Epithelial cell of umbilical artery (primary cell): ENCODE measurements around the gene SLC30A2. TPM values are rescaled to one million over a fixed set of nuclear protein-coding genes. Genes with fewer than 3 reads are reported as not detected.

Source experiments
- total RNA-seq: library from RNA; depleted of rRNA; stranded (reverse); fragments of >200 nt; gene quantifications from 2 replicates; pipeline ENCODE4 v1.2.3, GENCODE V29; 2014

SLC30A2 gene, protein sequence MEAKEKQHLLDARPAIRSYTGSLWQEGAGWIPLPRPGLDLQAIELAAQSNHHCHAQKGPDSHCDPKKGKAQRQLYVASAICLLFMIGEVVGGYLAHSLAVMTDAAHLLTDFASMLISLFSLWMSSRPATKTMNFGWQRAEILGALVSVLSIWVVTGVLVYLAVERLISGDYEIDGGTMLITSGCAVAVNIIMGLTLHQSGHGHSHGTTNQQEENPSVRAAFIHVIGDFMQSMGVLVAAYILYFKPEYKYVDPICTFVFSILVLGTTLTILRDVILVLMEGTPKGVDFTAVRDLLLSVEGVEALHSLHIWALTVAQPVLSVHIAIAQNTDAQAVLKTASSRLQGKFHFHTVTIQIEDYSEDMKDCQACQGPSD
- not detected in 2 replicates for total RNA-seq

DNA sequence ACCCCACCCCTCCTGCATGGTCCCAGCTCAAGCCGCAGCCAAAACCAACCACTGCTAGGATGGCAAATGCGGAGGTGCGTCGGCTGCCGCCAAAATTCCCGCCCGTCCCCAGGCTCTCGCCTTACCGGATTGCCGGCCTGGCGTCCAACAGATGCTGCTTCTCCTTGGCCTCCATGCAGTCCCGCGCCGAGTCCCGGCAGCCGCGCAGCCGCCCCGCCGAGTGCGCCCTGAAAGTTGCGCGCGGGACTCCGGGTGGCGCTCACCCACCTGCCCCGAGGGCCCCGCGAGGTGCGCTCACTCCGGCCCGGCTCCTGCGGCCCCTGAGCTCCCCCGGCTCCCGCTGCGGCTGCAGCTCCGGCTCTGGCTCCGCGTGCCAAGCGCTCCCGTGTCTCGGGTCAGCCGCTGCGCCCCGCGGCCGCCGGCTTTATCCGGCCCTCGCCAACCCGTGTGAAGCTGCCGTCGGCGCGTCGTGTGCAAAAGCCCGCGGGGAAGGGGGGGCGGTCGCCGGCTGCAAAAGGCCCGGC lies at the start of gene SLC30A2:
SLC30A2 (minus strand) TSS at position 397 of the 524 bp plus-strand sequence; CDS start at position 175, 222 bp downstream.

DNA sequence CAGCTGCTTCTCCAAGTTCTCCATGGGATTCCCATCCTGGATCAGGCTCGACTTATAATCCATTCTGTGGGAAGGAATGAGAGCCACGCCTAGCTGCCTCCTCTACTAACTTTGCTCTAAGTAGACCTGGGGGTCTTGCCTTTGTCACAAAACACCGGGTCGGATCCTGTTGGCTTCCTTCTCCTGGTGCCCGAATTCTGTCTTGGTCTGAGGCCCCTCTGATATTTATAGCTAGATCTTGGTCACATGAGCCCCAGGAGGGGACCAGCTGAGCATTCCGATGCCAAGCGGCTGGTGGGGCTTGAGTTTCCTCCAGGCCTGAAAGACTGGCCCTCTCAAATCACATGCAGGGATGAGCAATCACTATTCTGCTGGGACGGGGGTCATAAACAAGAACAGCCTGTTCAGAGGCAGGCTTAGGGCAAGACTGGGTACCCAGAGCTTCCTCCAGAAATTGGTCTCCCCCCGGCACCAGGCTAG lies 21.6 kb upstream of the SLC30A2 start, which contains the start of gene TRIM63:
TRIM63 (minus strand) TSS at position 199 of the 480 bp plus-strand sequence; CDS start at position 63, 136 bp downstream.

DNA sequence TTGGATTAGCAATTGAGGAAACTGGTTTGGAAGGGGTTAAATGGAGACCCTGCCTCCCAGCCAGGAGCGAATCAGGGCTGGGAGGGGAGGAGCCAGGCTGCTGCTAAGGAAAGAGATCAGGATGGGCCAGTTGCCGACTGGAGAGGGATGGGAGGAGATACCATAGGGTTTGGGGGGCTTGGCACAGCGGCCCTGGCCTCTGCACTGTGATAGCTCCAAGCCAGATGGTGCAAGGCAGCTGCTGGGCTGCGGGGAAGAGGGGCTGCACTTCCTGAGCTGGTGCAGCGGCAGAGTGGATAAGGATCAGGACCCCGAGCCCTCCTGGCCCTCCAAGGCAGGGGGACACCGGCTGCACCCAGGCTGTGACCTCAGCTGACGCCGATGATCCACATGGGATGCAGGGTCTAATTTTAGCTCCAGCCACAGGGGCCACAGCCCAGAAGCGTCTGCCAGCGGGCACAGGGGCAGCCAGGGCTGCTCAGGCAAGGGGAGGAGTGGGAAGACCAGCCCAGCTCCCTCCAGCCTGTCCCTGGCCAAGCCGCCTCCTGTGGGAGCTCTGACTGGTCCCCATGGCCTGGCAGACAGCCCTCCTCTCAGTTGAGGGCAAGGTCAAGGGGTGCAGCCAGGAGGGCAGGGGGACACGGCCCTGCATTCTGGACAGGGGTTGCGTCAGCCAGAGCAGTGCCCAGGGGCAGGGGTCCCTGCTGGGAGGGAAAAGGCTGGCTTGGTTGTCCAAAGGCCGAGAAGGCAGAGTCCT lies 24.1 kb downstream of the SLC30A2 start, which contains the start of gene EXTL1:
EXTL1 (plus strand) TSS at position 129 of the 757 bp plus-strand sequence. CDS start 872 bp downstream, outside the sequence.

DNA sequence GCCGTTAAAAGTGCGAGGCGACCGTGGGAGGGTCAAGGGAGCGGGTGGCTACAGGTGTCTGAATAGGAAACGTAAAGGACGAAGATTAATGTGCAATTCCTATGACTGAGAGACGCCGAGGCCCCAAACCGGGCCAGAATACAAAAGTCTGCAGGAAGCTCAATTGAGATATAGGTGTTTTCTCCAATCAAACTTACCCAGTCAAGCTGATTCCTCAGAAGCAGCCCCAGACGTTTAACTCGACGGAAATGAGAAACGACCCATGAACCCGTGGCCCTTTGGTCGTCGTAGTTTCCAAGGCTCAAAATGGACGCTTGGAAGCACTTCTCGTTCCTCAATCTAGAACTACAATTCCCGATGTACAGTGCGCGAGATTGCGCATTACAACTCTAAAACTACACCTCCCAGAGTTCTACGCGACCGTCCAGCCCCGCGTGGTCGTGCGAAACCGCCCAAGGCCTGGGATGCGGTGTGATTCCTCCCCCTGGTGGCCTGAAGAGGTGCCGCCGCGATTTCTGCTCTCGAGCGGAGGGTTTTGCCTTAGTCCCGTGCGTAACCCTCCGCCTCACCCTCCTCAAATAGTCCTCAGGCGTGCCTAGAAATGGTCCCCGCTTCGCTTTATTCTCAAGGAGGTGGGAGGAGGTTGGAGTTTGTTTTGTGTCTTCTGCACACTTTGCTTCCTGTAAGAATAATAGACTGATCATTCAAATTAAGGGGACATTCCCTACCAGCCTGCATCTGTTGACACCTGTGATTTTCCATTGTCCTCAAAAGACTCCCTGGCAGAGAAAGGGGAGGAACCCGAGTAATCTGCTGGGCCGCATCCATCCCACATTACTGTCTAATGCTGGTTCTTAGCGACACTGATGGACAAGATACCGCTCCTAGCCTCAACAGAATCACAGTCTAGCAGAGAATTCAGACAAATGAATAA lies 47.8 kb downstream of the SLC30A2 start, which contains the start of gene PAFAH2:
PAFAH2 (minus strand) TSS at position 236 of the 934 bp plus-strand sequence. CDS start 7,247 bp downstream, outside the sequence.

Other genes starting within 250 kb of the SLC30A2 start
- gene SELENON, start 245.9 kb downstream of the SLC30A2 start, total RNA-seq = 18.1 and 19.5 TPM in 2 replicates
- 28.3 and 28.7 TPM in 2 replicates for gene MTFR1L, start 226.2 kb downstream of the SLC30A2 start, total RNA-seq
- 4.5 and 5.5 TPM in 2 replicates for gene AUNIP, start 186.7 kb downstream of the SLC30A2 start, total RNA-seq
- 2.6 and 5.8 TPM in 2 replicates for gene PAQR7, start 170.4 kb downstream of the SLC30A2 start, total RNA-seq
- 167 and 239 TPM in 2 replicates for gene STMN1, start 139.7 kb downstream of the SLC30A2 start, total RNA-seq
- 5.8 and 7.0 TPM in 2 replicates for gene PAFAH2, start 48.1 kb downstream of the SLC30A2 start, total RNA-seq
- gene EXTL1, start 24.3 kb downstream of the SLC30A2 start, total RNA-seq = under 0.01 TPM in 1 of 2 replicates, not detected in the other
- gene TRIM63, start 21.5 kb upstream of the SLC30A2 start, total RNA-seq = not detected in 2 replicates
- gene PDIK1L, start 65.7 kb upstream of the SLC30A2 start, total RNA-seq = 4.5 and 7.4 TPM in 2 replicates
- 2.1 and 3.9 TPM in 2 replicates for gene FAM110D, start 113.0 kb upstream of the SLC30A2 start, total RNA-seq
- gene C1orf232, start 122.8 kb upstream of the SLC30A2 start, total RNA-seq = not detected in 2 replicates
- gene ZNF593, start 123.8 kb upstream of the SLC30A2 start, total RNA-seq = 19.9 and 36.4 TPM in 2 replicates
- gene ZNF593OS, start 125.7 kb upstream of the SLC30A2 start, total RNA-seq = not detected in 2 replicates
- 0.30 TPM in 1 of 2 replicates, not detected in the other for gene CNKSR1, start 131.4 kb upstream of the SLC30A2 start, total RNA-seq
- gene CATSPER4, start 144.5 kb upstream of the SLC30A2 start, total RNA-seq = not detected in 2 replicates
- 8.8 and 14.7 TPM in 2 replicates for gene CEP85, start 188.1 kb upstream of the SLC30A2 start, total RNA-seq
- gene SH3BGRL3, start 234.0 kb upstream of the SLC30A2 start, total RNA-seq = 10.1 and 19.0 TPM in 2 replicates